SU-DHL-6 (cell line): ENCODE data around the gene CEP63.

Experiments used
- EZH2phosphoT487 ChIP-seq: fragments of 200-600 bp; sonication (generic), shearing (Covaris generic); conservative IDR thresholded peaks from 2 replicates; pipeline ENCODE4 v1.6.1; 2018; ENCODE audit warnings: mild to moderate bottlenecking, antibody characterized with exemption, low read length, moderate library complexity, mixed read lengths
- TF ChIP-seq, protein P1 (sequence below): fragments of 200-600 bp; sonication (generic); IDR thresholded peaks from one replicate; pipeline ENCODE4 v1.5.1; 2017; ENCODE audit warnings: antibody characterized with exemption, mild to moderate bottlenecking, low read length, moderate library complexity; ENCODE audit not compliant: insufficient read depth, poor library complexity, severe bottlenecking

DNA sequence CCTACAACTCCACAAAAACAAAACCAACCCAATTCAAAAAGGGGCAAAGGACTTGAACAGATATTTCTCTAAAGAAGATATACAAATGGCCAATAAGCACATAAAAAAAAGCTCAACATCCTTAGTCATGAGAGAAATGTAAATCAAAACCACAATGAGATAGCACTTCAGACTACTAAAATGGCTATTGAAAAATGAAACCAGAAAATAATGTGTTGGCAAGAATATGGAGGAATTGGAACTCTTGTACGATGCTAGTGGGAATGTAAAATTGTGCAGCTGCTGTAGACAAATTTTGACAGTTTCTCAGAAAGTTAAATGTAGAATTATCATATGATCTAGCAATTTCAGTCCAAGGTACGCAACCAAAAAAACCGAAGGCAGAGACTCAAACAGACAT lies 136.0 kb downstream of the CEP63 start:
- no peak for TF ChIP-seq EZH2phosphoT487
- TF ChIP-seq, protein P1, sequence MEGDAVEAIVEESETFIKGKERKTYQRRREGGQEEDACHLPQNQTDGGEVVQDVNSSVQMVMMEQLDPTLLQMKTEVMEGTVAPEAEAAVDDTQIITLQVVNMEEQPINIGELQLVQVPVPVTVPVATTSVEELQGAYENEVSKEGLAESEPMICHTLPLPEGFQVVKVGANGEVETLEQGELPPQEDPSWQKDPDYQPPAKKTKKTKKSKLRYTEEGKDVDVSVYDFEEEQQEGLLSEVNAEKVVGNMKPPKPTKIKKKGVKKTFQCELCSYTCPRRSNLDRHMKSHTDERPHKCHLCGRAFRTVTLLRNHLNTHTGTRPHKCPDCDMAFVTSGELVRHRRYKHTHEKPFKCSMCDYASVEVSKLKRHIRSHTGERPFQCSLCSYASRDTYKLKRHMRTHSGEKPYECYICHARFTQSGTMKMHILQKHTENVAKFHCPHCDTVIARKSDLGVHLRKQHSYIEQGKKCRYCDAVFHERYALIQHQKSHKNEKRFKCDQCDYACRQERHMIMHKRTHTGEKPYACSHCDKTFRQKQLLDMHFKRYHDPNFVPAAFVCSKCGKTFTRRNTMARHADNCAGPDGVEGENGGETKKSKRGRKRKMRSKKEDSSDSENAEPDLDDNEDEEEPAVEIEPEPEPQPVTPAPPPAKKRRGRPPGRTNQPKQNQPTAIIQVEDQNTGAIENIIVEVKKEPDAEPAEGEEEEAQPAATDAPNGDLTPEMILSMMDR: no peak
